ENCODE data around the gene BORCS5.
A peak's percentile ranks its signal among the peaks of the same experiment; 100 is the strongest.

Gene BORCS5

GRCh38 chr12:12492547-12492946 is 135.7 kb downstream of the BORCS5 start:
- H3K4me2 ChIP-seq (ENCODE audit: low read length): no peak overlapping the region
- 100% methylated on average over 2 of the region's 5 CpGs for WGBS (ENCODE audit: extremely low coverage, insufficient coverage, insufficient read length)

GRCh38 chr12:12495536-12495935 is 138.7 kb downstream of the BORCS5 start:
- H2AK5ac ChIP-seq (ENCODE audit: low read length): no peak overlapping the region
- no peak overlapping the region for H4K8ac ChIP-seq (ENCODE audit: low read depth, low read length)
- H4K91ac ChIP-seq (ENCODE audit: low read depth, low read length): no peak overlapping the region
- peaks cover 1 to 2% of the 10 kb centered on the region in 2 experiments for H3K36me3 ChIP-seq (ENCODE audit: control insufficient read depth in 1 of 2, insufficient read depth in 2 of 2, low read length in 2 of 2)
- WGBS (ENCODE audit: extremely low coverage, insufficient coverage, insufficient read length): no CpG with 5 or more reads among the region's 1 CpG
- H3K4me2 ChIP-seq (ENCODE audit: low read length): no peak overlapping the region
- no peaks in the 10 kb centered on the region for H3K27me3 ChIP-seq (ENCODE audit: insufficient read depth, low read length)
- DNase-seq: no peak
- H4K12ac ChIP-seq (ENCODE audit: low read depth, low read length): no peak overlapping the region
- H2BK12ac ChIP-seq (ENCODE audit: low read length): no peak overlapping the region
- no peaks in the 10 kb centered on the region for H3K4me1 ChIP-seq (ENCODE audit: control insufficient read depth in 1 of 2, insufficient read depth in 2 of 2, low read length in 2 of 2)
- no peaks in the 10 kb centered on the region for H3K79me2 ChIP-seq (ENCODE audit: control insufficient read depth, insufficient read depth, low read length, poor library complexity)
- no peaks in the 10 kb centered on the region for H3K79me1 ChIP-seq (ENCODE audit: low read length)
- H3K23ac ChIP-seq (ENCODE audit: low read length): peak overlapping the region; percentile 71
- no peak overlapping the region for H3K14ac ChIP-seq (ENCODE audit: low read length)
- H2AFZ ChIP-seq (ENCODE audit: insufficient read depth, low read length, poor library complexity): no peak overlapping the region
- no peaks in the 10 kb centered on the region for H3K9me3 ChIP-seq (ENCODE audit: insufficient read depth, low read depth, low read length)
- H3K27ac ChIP-seq (ENCODE audit: low read depth, low read length): no peak overlapping the region
- H3K9ac ChIP-seq (ENCODE audit: low read length): no peak overlapping the region
- H3K4ac ChIP-seq (ENCODE audit: low read depth, low read length): no peak overlapping the region
- H3K4me3 ChIP-seq (ENCODE audit: low read depth, low read length): no peak overlapping the region
- no peak overlapping the region for H2BK120ac ChIP-seq (ENCODE audit: insufficient read depth, low read length, poor library complexity)
- H3K18ac ChIP-seq (ENCODE audit: low read length): no peak overlapping the region
- H2BK5ac ChIP-seq (ENCODE audit: low read depth, low read length, poor library complexity): no peak overlapping the region

More at GRCh38 chr12:12492547-12492946, 135.7 kb downstream of the BORCS5 start:
- no peak overlapping the region for H3K4me3 ChIP-seq (ENCODE audit: low read depth, low read length)
- DNase-seq: no peak
- H2BK5ac ChIP-seq (ENCODE audit: low read depth, low read length, poor library complexity): no peak overlapping the region
- no peak overlapping the region for H3K14ac ChIP-seq (ENCODE audit: low read length)
- H2AK5ac ChIP-seq (ENCODE audit: low read length): no peak overlapping the region
- no peak overlapping the region for H3K18ac ChIP-seq (ENCODE audit: low read length)
- no peaks in the 10 kb centered on the region for H3K9me3 ChIP-seq (ENCODE audit: insufficient read depth, low read depth, low read length)
- H2AFZ ChIP-seq (ENCODE audit: insufficient read depth, low read length, poor library complexity): no peak overlapping the region
- H3K4ac ChIP-seq (ENCODE audit: low read depth, low read length): no peak overlapping the region
- no peak overlapping the region for H2BK12ac ChIP-seq (ENCODE audit: low read length)
- H3K27ac ChIP-seq (ENCODE audit: low read depth, low read length): no peak overlapping the region
- no peak overlapping the region for H4K91ac ChIP-seq (ENCODE audit: low read depth, low read length)
- no peak overlapping the region for H4K8ac ChIP-seq (ENCODE audit: low read depth, low read length)
- no peaks in the 10 kb centered on the region for H3K36me3 ChIP-seq (ENCODE audit: control insufficient read depth in 1 of 2, insufficient read depth in 2 of 2, low read length in 2 of 2)
- H3K27me3 ChIP-seq (ENCODE audit: insufficient read depth, low read length): no peaks in the 10 kb centered on the region
- no peak overlapping the region for H3K9ac ChIP-seq (ENCODE audit: low read length)
- no peaks in the 10 kb centered on the region for H3K4me1 ChIP-seq (ENCODE audit: control insufficient read depth in 1 of 2, insufficient read depth in 2 of 2, low read length in 2 of 2)
- H3K79me2 ChIP-seq (ENCODE audit: control insufficient read depth, insufficient read depth, low read length, poor library complexity): no peaks in the 10 kb centered on the region
- H3K79me1 ChIP-seq (ENCODE audit: low read length): no peaks in the 10 kb centered on the region
- H2BK120ac ChIP-seq (ENCODE audit: insufficient read depth, low read length, poor library complexity): no peak overlapping the region
- H4K12ac ChIP-seq (ENCODE audit: low read depth, low read length): no peak overlapping the region
- H3K23ac ChIP-seq (ENCODE audit: low read length): no peak overlapping the region

- Histone ChIP-seq H2AFZ (ENCODE audit: insufficient read depth, low read length, poor library complexity) (no peak overlapping the region), H2BK120ac (ENCODE audit: insufficient read depth, low read length, poor library complexity) (no peak overlapping the region), H4K12ac (ENCODE audit: low read depth, low read length) (no peak overlapping the region), H3K27ac (ENCODE audit: low read depth, low read length) (no peak overlapping the region), H3K18ac (ENCODE audit: low read length) (no peak overlapping the region), H3K4me2 (ENCODE audit: low read length) (no peak overlapping the region), H3K79me1 (ENCODE audit: low read length) (no peaks in the 10 kb centered on the region), H2BK5ac (ENCODE audit: low read depth, low read length, poor library complexity) (no peak overlapping the region), H4K91ac (ENCODE audit: low read depth, low read length) (no peak overlapping the region), H3K4me1 (ENCODE audit: control insufficient read depth in 1 of 2, insufficient read depth in 2 of 2, low read length in 2 of 2) (no peaks in the 10 kb centered on the region), H2AK5ac (ENCODE audit: low read length) (no peak overlapping the region), H2BK12ac (ENCODE audit: low read length) (no peak overlapping the region), H3K9me3 (ENCODE audit: insufficient read depth, low read depth, low read length) (no peaks in the 10 kb centered on the region), H3K36me3 (ENCODE audit: control insufficient read depth in 1 of 2, insufficient read depth in 2 of 2, low read length in 2 of 2) (peaks cover 2 to 3% of the 10 kb centered on the region in 2 experiments), H3K23ac (ENCODE audit: low read length) (no peak overlapping the region), H3K27me3 (ENCODE audit: insufficient read depth, low read length) (no peaks in the 10 kb centered on the region), H3K79me2 (ENCODE audit: control insufficient read depth, insufficient read depth, low read length, poor library complexity) (peaks cover 2% of the 10 kb centered on the region), H4K8ac (ENCODE audit: low read depth, low read length) (no peak overlapping the region), H3K14ac (ENCODE audit: low read length) (no peak overlapping the region), H3K4me3 (ENCODE audit: low read depth, low read length) (no peak overlapping the region), H3K9ac (ENCODE audit: low read length) (no peak overlapping the region), H3K4ac (ENCODE audit: low read depth, low read length) (no peak overlapping the region)
- peak in 1 of 2 donors; percentile 81 for DNase-seq
- no CpG with 5 or more reads among the region's 4 CpGs for WGBS (ENCODE audit: extremely low coverage, insufficient coverage, insufficient read length)
Observed at GRCh38 chr12:12498210-12498609, 141.3 kb downstream of the BORCS5 start.

- no peak overlapping the region for H3K9ac ChIP-seq (ENCODE audit: low read length)
- no peak overlapping the region for H3K4me3 ChIP-seq (ENCODE audit: low read depth, low read length)
- no peaks in the 10 kb centered on the region for H3K9me3 ChIP-seq (ENCODE audit: insufficient read depth, low read depth, low read length)
- H4K8ac ChIP-seq (ENCODE audit: low read depth, low read length): no peak overlapping the region
- H3K36me3 ChIP-seq (ENCODE audit: control insufficient read depth in 1 of 2, insufficient read depth in 2 of 2, low read length in 2 of 2): peaks cover 2 to 3% of the 10 kb centered on the region in 2 experiments
- H2BK12ac ChIP-seq (ENCODE audit: low read length): no peak overlapping the region
- no peak for DNase-seq
- no CpG with 5 or more reads among the region's 5 CpGs for WGBS (ENCODE audit: extremely low coverage, insufficient coverage, insufficient read length)
- H4K12ac ChIP-seq (ENCODE audit: low read depth, low read length): no peak overlapping the region
- no peaks in the 10 kb centered on the region for H3K27me3 ChIP-seq (ENCODE audit: insufficient read depth, low read length)
- H2BK120ac ChIP-seq (ENCODE audit: insufficient read depth, low read length, poor library complexity): no peak overlapping the region
- H3K27ac ChIP-seq (ENCODE audit: low read depth, low read length): no peak overlapping the region
- H2BK5ac ChIP-seq (ENCODE audit: low read depth, low read length, poor library complexity): no peak overlapping the region
- no peaks in the 10 kb centered on the region for H3K79me1 ChIP-seq (ENCODE audit: low read length)
- no peak overlapping the region for H2AFZ ChIP-seq (ENCODE audit: insufficient read depth, low read length, poor library complexity)
- no peak overlapping the region for H3K14ac ChIP-seq (ENCODE audit: low read length)
- peaks cover 0 to 3% of the 10 kb centered on the region in 2 experiments for H3K4me1 ChIP-seq (ENCODE audit: control insufficient read depth in 1 of 2, insufficient read depth in 2 of 2, low read length in 2 of 2)
- no peak overlapping the region for H3K4me2 ChIP-seq (ENCODE audit: low read length)
- no peak overlapping the region for H4K91ac ChIP-seq (ENCODE audit: low read depth, low read length)
- H2AK5ac ChIP-seq (ENCODE audit: low read length): no peak overlapping the region
- H3K79me2 ChIP-seq (ENCODE audit: control insufficient read depth, insufficient read depth, low read length, poor library complexity): peaks cover 2% of the 10 kb centered on the region
- no peak overlapping the region for H3K18ac ChIP-seq (ENCODE audit: low read length)
- H3K4ac ChIP-seq (ENCODE audit: low read depth, low read length): no peak overlapping the region
- no peak overlapping the region for H3K23ac ChIP-seq (ENCODE audit: low read length)
Observed at GRCh38 chr12:12499909-12500604, 143.2 kb downstream of the BORCS5 start.

All from trophoblast cell (in vitro differentiated cells and primary cell).